NB4 (cell line): ENCODE data around the gene ICE2.

Experiments used
- DNase-seq: peaks from one replicate; pipeline ENCODE4 v3.0.0; 2010; ENCODE audit warnings: low read depth
- H3K4me3 ChIP-seq: one replicate; pipeline ENCODE4 v1.5.1; 2011; ENCODE audit warnings: mild to moderate bottlenecking, low read depth, low read length, moderate library complexity
- MYC ChIP-seq: IDR thresholded peaks from 2 replicates; pipeline ENCODE4 v1.6.1; 2011; ENCODE audit warnings: low read depth, low read length
- POLR2A ChIP-seq: IDR thresholded peaks from 2 replicates; pipeline ENCODE4 v1.6.1; 2011; ENCODE audit warnings: mild to moderate bottlenecking; ENCODE audit not compliant: insufficient read length; ENCODE audit errors: extremely low read depth
- TF ChIP-seq, protein P1 (sequence below): IDR thresholded peaks from one replicate; pipeline ENCODE4 v1.5.1; 2012; ENCODE audit warnings: low read depth, low read length
- TF ChIP-seq, protein P2 (sequence below): IDR thresholded peaks from 2 replicates; pipeline ENCODE4 v1.6.1; 2011; ENCODE audit warnings: low read depth, low read length

The ICE2 gene

DNA sequence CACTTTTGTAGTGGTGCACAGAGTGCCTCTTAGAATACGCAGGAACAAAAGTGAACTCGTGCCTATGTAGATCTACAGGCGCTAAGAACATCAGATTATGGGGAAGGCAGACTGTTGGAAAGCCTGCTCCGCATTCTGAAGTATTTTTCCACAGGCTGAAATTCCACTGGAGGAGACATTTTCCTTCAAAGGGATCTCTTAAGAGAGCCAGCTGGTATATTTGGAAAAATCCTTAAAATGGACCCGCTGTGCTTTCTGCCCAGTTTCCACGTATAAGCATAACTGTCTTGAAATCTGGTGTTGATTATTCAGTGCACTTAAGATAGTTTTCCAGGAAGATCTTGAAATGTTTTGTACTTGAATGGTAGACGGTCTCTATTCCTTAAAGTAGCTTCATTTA is 34.7 kb upstream of the ICE2 start:
- TF ChIP-seq, protein P1, sequence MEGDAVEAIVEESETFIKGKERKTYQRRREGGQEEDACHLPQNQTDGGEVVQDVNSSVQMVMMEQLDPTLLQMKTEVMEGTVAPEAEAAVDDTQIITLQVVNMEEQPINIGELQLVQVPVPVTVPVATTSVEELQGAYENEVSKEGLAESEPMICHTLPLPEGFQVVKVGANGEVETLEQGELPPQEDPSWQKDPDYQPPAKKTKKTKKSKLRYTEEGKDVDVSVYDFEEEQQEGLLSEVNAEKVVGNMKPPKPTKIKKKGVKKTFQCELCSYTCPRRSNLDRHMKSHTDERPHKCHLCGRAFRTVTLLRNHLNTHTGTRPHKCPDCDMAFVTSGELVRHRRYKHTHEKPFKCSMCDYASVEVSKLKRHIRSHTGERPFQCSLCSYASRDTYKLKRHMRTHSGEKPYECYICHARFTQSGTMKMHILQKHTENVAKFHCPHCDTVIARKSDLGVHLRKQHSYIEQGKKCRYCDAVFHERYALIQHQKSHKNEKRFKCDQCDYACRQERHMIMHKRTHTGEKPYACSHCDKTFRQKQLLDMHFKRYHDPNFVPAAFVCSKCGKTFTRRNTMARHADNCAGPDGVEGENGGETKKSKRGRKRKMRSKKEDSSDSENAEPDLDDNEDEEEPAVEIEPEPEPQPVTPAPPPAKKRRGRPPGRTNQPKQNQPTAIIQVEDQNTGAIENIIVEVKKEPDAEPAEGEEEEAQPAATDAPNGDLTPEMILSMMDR, result no peak
- TF ChIP-seq POLR2A (no peak), MYC (no peak)
- TF ChIP-seq, protein P2, sequence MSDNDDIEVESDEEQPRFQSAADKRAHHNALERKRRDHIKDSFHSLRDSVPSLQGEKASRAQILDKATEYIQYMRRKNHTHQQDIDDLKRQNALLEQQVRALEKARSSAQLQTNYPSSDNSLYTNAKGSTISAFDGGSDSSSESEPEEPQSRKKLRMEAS, result no peak
- no peak overlapping the region for H3K4me3 ChIP-seq
- DNase-seq, result no peak

DNA sequence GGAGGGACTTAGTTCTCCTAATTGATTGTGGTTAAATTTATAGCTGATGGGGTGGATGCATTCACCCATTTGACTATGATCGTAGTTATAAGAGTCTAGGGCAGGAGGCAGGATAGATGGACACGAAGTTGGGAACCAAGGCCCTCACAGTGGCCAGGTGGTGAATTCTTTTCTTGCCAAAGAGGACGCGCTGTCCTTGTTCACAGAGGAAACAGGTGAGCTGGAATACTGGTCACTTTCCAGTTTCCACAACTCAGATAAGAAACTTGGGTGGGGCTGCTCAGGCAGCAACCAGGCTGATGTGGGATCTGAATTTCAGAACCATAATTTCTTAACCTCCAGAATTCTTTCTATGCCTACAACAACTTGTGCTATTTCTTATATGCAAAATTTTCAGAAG is 34.0 kb upstream of the ICE2 start:
- DNase-seq, result no peak
- no peak overlapping the region for H3K4me3 ChIP-seq
- TF ChIP-seq MYC, result no peak
- TF ChIP-seq, protein P1, result no peak
- TF ChIP-seq, protein P2, result no peak
- no peak for TF ChIP-seq POLR2A

DNA sequence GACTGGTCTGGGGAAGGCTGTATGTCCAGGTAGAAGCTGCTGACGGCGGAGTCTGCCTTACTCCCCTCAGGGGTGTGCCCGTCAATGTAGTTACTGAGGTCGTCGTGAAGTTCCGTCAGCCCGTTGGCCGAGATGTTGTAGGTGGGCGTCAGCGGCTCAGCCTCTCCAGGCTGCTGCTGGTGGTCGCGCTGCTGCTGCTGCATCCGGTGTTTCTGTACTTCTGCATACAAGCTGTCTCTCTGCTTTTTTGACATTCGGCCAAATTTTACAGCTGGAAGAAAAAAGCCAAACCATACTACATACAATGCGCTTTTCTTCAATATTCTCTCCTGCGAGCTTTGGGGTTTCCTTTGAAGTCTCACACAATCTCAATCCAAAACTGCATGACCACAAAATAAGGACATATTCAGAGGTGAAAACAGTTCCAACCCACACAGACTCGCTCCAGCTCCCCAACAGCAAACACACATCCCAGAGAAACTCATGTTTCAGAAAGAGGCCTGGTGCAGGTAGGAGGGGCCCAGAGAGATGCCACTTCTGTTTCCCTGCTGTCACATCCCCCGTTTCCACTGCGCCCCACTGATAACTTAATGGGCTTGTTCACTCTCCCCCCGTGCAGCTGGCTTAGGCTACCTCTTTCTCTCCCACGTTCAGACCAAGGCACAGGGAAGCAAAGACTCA is 32.5 kb upstream of the ICE2 start:
- DNase-seq, result no peak

DNA sequence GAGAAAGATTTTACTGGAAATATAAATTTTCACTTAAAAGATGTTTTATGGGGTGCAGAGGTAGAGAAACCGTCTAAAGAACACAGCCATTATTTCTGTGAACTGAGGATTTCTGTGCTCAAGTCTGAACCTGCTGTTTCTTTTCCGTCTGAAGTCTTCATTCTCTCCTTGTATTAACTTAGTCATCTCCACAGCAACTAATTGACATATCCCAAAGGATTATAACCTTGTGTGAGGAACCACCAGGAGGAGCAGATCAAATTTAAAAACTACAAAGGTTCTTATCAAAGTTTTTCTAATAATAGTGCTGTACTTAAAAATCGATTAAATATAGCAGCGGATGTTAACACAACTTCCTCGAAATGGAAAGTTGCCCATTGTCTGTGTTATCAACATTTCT is 31.1 kb upstream of the ICE2 start:
- no peak overlapping the region for H3K4me3 ChIP-seq
- TF ChIP-seq, protein P1, result no peak
- TF ChIP-seq POLR2A (no peak), MYC (no peak)
- TF ChIP-seq, protein P2, result no peak
- DNase-seq, result no peak

More for the DNA sequence above, 32.5 kb upstream of the ICE2 start:
- TF ChIP-seq, protein P1, result no peak
- TF ChIP-seq MYC, result no peak
- no peak for TF ChIP-seq POLR2A
- TF ChIP-seq, protein P2, result no peak
- H3K4me3 ChIP-seq, result no peak overlapping the region

DNA sequence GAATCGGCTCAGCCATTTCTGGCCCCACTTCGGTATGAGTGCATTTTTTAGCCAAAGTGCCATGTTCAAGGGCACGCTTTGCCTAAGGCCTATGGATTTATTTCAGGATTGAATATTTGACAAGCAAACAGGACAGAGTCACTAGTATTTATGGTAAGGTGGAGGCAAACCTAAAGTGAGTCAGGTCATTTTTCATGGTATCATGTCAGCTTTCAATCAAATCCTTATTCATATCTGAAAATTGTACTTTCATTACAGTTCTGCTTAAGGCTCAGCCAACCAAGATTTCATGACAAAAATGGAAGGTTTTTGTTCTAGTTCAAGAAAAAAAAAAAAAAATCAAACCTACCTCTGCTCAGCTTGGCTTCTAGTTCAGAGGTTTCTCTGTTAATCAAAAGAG is 30.5 kb upstream of the ICE2 start:
- TF ChIP-seq MYC (no peak), POLR2A (no peak)
- TF ChIP-seq, protein P2, result no peak
- TF ChIP-seq, protein P1, result no peak
- no peak for DNase-seq
- H3K4me3 ChIP-seq, result no peak overlapping the region

DNA sequence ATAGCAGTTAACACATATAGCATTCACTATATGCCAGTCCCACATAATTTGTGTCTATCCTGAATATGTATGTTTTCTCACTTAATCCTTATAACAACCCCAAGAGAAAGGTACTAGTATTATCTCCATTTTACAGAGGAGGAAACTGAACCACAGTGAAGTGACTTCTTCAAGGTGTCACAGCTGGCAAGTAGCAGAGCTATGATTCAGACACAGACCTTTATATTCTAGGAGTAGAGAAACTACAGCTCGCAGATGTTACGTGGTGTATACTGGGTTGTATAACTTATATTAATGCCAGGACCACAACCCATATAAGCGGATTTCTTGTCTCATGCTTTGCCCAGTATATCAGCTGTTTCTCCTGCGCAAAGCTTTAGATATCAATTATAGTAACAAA is 29.5 kb upstream of the ICE2 start:
- DNase-seq, result no peak
- TF ChIP-seq, protein P2, result no peak
- TF ChIP-seq MYC (no peak), POLR2A (no peak)
- TF ChIP-seq, protein P1, result no peak
- H3K4me3 ChIP-seq, result no peak overlapping the region
